Smooth muscle cell (in vitro differentiated cells): ENCODE data around the gene SRGAP3. TPM values are rescaled to one million over a fixed set of nuclear protein-coding genes. Genes with fewer than 3 reads are reported as not detected.

Experiments
- DNase-seq: peaks from one replicate; lab custom pipeline; 2025; ENCODE audit not compliant: unreplicated experiment; lab: John Stamatoyannopoulos, UW
- H2AFZ ChIP-seq: fragments of 200-600 bp; sonication (generic); 2 replicates; pipeline ENCODE4 v1.6.0; 2016; ENCODE audit warnings: antibody characterized with exemption, low read depth, mild to moderate bottlenecking
- H3F3A ChIP-seq: fragments of 200-600 bp; sonication (generic); 2 replicates; pipeline ENCODE4 v1.6.0; 2017; ENCODE audit warnings: antibody characterized with exemption, low read depth
- H3K27ac ChIP-seq: fragments of 200-600 bp; sonication (generic); 2 replicates; pipeline ENCODE4 v1.5.1; 2016; ENCODE audit warnings: low read depth, mild to moderate bottlenecking
- H3K27me3 ChIP-seq: fragments of 200-600 bp; sonication (generic); 2 replicates; pipeline ENCODE4 v1.6.1; 2016; ENCODE audit warnings: low read depth, mild to moderate bottlenecking
- H3K36me3 ChIP-seq: fragments of 200-600 bp; sonication (generic); 2 replicates; pipeline ENCODE4 v1.5.1; 2016; ENCODE audit warnings: low read depth
- H3K4me1 ChIP-seq: fragments of 200-600 bp; sonication (generic); 2 replicates; pipeline ENCODE4 v1.5.1; 2016; ENCODE audit warnings: low read depth
- H3K4me2 ChIP-seq: fragments of 200-600 bp; sonication (generic); 2 replicates; pipeline ENCODE4 v1.6.0; 2016; ENCODE audit warnings: mild to moderate bottlenecking
- H3K4me3 ChIP-seq: fragments of 200-600 bp; sonication (generic); 2 replicates; pipeline ENCODE4 v1.5.1; 2016; ENCODE audit warnings: mild to moderate bottlenecking
- H3K79me2 ChIP-seq: fragments of 200-600 bp; sonication (generic); 2 replicates; pipeline ENCODE4 v1.6.0; 2016; ENCODE audit warnings: low read depth, mild to moderate bottlenecking
- H3K9ac ChIP-seq: fragments of 200-600 bp; sonication (generic); 2 replicates; pipeline ENCODE4 v1.6.0; 2016; ENCODE audit warnings: low read depth
- H3K9me3 ChIP-seq: fragments of 200-600 bp; sonication (generic); replicated peaks from 2 replicates; pipeline ENCODE4 v1.5.1; 2016; ENCODE audit warnings: low read depth
- H4K20me1 ChIP-seq: fragments of 200-600 bp; sonication (generic); 2 replicates; pipeline ENCODE4 v1.6.0; 2016; ENCODE audit warnings: low read depth
- CTCF ChIP-seq: fragments of 200-600 bp; sonication (generic); IDR thresholded peaks from 2 replicates; pipeline ENCODE4 v1.5.1; 2017; ENCODE audit warnings: borderline replicate concordance, mild to moderate bottlenecking, antibody characterized with exemption; ENCODE audit not compliant: insufficient read depth, poor library complexity, severe bottlenecking
- WGBS: methylation state at CpG from one replicate; pipeline ENCODE4 v1.1.7; 2016; ENCODE audit warnings: low lambda C conversion rate; 5-methylcytosine and 5-hydroxymethylcytosine counted together
- polyA plus RNA-seq: library from polyadenylated mRNA; unstranded; fragments of >200 nt; fragmentation: Nextera tagmentation; extraction: Ambion mirVana; gene quantifications from 2 replicates; pipeline ENCODE4 v1.2.1, GENCODE V29; 2016
- total RNA-seq: library from RNA; depleted of rRNA; stranded (reverse); fragments of >200 nt; gene quantifications from 2 replicates; pipeline ENCODE4 v1.2.3, GENCODE V29; 2014

SRGAP3 gene
- total and polyA plus RNA-seq, 2 experiments from 2014 or later: 1.5 to 3.1 TPM

- WGBS: 83% methylated on average over 2 of the region's 2 CpGs
- Histone ChIP-seq H3K9ac (no peak overlapping the region), H3K27me3 (no peaks in the 10 kb centered on the region)
These were observed 82.2 kb downstream of the SRGAP3 start for GRCh38 chr3:9167222-9167621.

GRCh38 chr3:9165421-9165820, 84.0 kb downstream of the SRGAP3 start:
- H3K27ac ChIP-seq: no peak overlapping the region
- H3K4me3 ChIP-seq: no peak overlapping the region
- no peak overlapping the region for H3K4me2 ChIP-seq
- 91% methylated on average over 5 of the region's 5 CpGs for WGBS
- H3K9me3 ChIP-seq: no peaks in the 10 kb centered on the region
- no peak for DNase-seq
- H3F3A ChIP-seq: no peaks in the 10 kb centered on the region
- no peaks in the 10 kb centered on the region for H3K27me3 ChIP-seq
- H3K36me3 ChIP-seq: no peaks in the 10 kb centered on the region
- no peaks in the 10 kb centered on the region for H4K20me1 ChIP-seq
- no peak overlapping the region for H3K9ac ChIP-seq
- H2AFZ ChIP-seq: no peak overlapping the region
- H3K79me2 ChIP-seq: no peaks in the 10 kb centered on the region
- H3K4me1 ChIP-seq: no peaks in the 10 kb centered on the region
- no peak for TF ChIP-seq CTCF

More at GRCh38 chr3:9167222-9167621, 82.2 kb downstream of the SRGAP3 start:
- no peaks in the 10 kb centered on the region for H4K20me1 ChIP-seq
- H2AFZ ChIP-seq: no peak overlapping the region
- no peaks in the 10 kb centered on the region for H3K79me2 ChIP-seq
- H3K36me3 ChIP-seq: no peaks in the 10 kb centered on the region
- no peaks in the 10 kb centered on the region for H3F3A ChIP-seq
- TF ChIP-seq CTCF: no peak
- DNase-seq: no peak
- no peak overlapping the region for H3K4me2 ChIP-seq
- H3K27ac ChIP-seq: no peak overlapping the region
- H3K9me3 ChIP-seq: no peaks in the 10 kb centered on the region
- H3K4me3 ChIP-seq: no peak overlapping the region
- H3K4me1 ChIP-seq: no peaks in the 10 kb centered on the region

- Histone ChIP-seq H3K27ac (no peak overlapping the region), H3F3A (no peaks in the 10 kb centered on the region), H3K27me3 (no peaks in the 10 kb centered on the region), H3K4me1 (no peaks in the 10 kb centered on the region), H3K79me2 (no peaks in the 10 kb centered on the region), H3K9ac (no peak overlapping the region), H3K4me3 (no peak overlapping the region), H4K20me1 (no peaks in the 10 kb centered on the region), H3K36me3 (no peaks in the 10 kb centered on the region), H3K9me3 (no peaks in the 10 kb centered on the region), H2AFZ (no peak overlapping the region), H3K4me2 (no peak overlapping the region)
- WGBS: 92% methylated on average over 12 of the region's 12 CpGs
- no peak for TF ChIP-seq CTCF
- DNase-seq: no peak
These were observed 86.2 kb downstream of the SRGAP3 start for GRCh38 chr3:9163289-9163688.

GRCh38 chr3:9161811-9162210, 87.6 kb downstream of the SRGAP3 start:
- Histone ChIP-seq H3K4me3 (no peak overlapping the region), H4K20me1 (no peaks in the 10 kb centered on the region), H3F3A (no peaks in the 10 kb centered on the region), H3K27ac (no peak overlapping the region), H3K36me3 (no peaks in the 10 kb centered on the region), H2AFZ (no peak overlapping the region), H3K27me3 (no peaks in the 10 kb centered on the region), H3K4me2 (no peak overlapping the region), H3K9me3 (no peaks in the 10 kb centered on the region), H3K9ac (no peak overlapping the region), H3K4me1 (no peaks in the 10 kb centered on the region), H3K79me2 (no peaks in the 10 kb centered on the region)
- WGBS: 100% methylated on average over 1 of the region's 1 CpG
- DNase-seq: no peak
- no peak for TF ChIP-seq CTCF
